SK-N-SH (cell line): ENCODE data around the gene PKP2. TPM values are rescaled to one million over a fixed set of nuclear protein-coding genes. Genes with fewer than 3 reads are reported as not detected.

ENCODE experiments used
- CTCF ChIA-PET: fragments of 300-600, 350-600 bp; formaldehyde crosslinking; extraction: SDS; loops from one replicate; lab custom pipeline; 2021; lab: Yijun Ruan, JAX
- POLR2A ChIA-PET: fragments of 350-600 bp; sonication (Branson Sonifier 250); formaldehyde crosslinking; extraction: SDS; loops from one replicate; lab custom pipeline; 2020; ENCODE audit warnings: antibody characterized with exemption, inconsistent platforms; lab: Yijun Ruan, JAX
- DNase-seq: peaks from one replicate; pipeline ENCODE4 v3.0.0; 2012
- H2AFZ ChIP-seq: fragments of 200-600 bp; sonication (generic); 2 replicates; pipeline ENCODE4 v1.8.1; 2016; ENCODE audit warnings: antibody characterized with exemption, mild to moderate bottlenecking, low read depth
- H3F3A ChIP-seq: fragments of 200-600 bp; sonication (generic); replicated peaks from 2 replicates; pipeline ENCODE3; 2016; ENCODE audit warnings: antibody characterized with exemption, mild to moderate bottlenecking; ENCODE audit not compliant: insufficient read depth
- H3K27ac ChIP-seq, 2 experiments: fragments of 200-500 bp in 1 of 2; fragments of 200-600 bp in 1 of 2; sonication (Bioruptor generic) in 1 of 2; sonication (generic), shearing (Covaris generic) in 1 of 2; 2 replicates each; pipeline versions ENCODE4 v1.5.1 to v1.6.1; 2014 to 2016; ENCODE audit warnings: low read depth in 2 of 2, inconsistent platforms in 1 of 2, low read length in 1 of 2, mild to moderate bottlenecking in 1 of 2, mixed read lengths in 1 of 2
- H3K27me3 ChIP-seq: fragments of 200-600 bp; sonication (generic), shearing (Covaris generic); 2 replicates; pipeline ENCODE4 v1.6.1; 2016; ENCODE audit warnings: mixed run types; ENCODE audit not compliant: insufficient read depth
- H3K36me3 ChIP-seq, 2 experiments: fragments of 200-500 bp in 1 of 2; fragments of 200-600 bp in 1 of 2; sonication (Bioruptor generic) in 1 of 2; sonication (generic) in 1 of 2; replicated peaks in 1 of 2; 2 replicates each; pipeline versions ENCODE3 to v1.5.1; 2014 to 2016; ENCODE audit warnings: low read length in 1 of 2, mild to moderate bottlenecking in 1 of 2; ENCODE audit not compliant: insufficient read depth in 2 of 2, control insufficient read depth in 1 of 2
- H3K4me1 ChIP-seq, 2 experiments: fragments of 200-500 bp in 1 of 2; fragments of 200-600 bp in 1 of 2; sonication (Bioruptor generic) in 1 of 2; sonication (generic), shearing (Covaris generic) in 1 of 2; 2 replicates each; pipeline versions ENCODE4 v1.5.1 to v1.6.1; 2014 to 2016; ENCODE audit warnings: low read depth in 1 of 2, low read length in 1 of 2, mixed run types in 1 of 2; ENCODE audit not compliant: insufficient read depth in 2 of 2, control insufficient read depth in 1 of 2
- H3K4me2 ChIP-seq: fragments of 200-600 bp; sonication (generic), shearing (Covaris generic); 2 replicates; pipeline ENCODE4 v1.6.1; 2017; ENCODE audit warnings: mixed run types
- H3K4me3 ChIP-seq, 2 experiments: fragments of 200-500 bp in 1 of 2; fragments of 200-600 bp in 1 of 2; sonication (Bioruptor generic) in 1 of 2; sonication (generic), shearing (Covaris generic) in 1 of 2; 2 replicates each; pipeline versions ENCODE4 v1.5.1 to v1.8.1; 2014 to 2016; ENCODE audit warnings: low read depth in 2 of 2, inconsistent platforms in 1 of 2, low read length in 1 of 2, mild to moderate bottlenecking in 1 of 2, mixed read lengths in 1 of 2, moderate library complexity in 1 of 2
- H3K79me2 ChIP-seq: fragments of 200-600 bp; sonication (generic); 2 replicates; pipeline ENCODE4 v1.8.1; 2017; ENCODE audit warnings: mild to moderate bottlenecking; ENCODE audit not compliant: insufficient read depth
- H3K9ac ChIP-seq: fragments of 200-600 bp; sonication (generic); 2 replicates; pipeline ENCODE4 v1.6.1; 2017; ENCODE audit warnings: mixed run types
- H3K9me2 ChIP-seq: fragments of 200-600 bp; sonication (generic); 2 replicates; pipeline ENCODE4 v1.6.1; 2017; ENCODE audit warnings: mixed run types
- H3K9me3 ChIP-seq: fragments of 200-600 bp; sonication (generic); 2 replicates; pipeline ENCODE4 v1.6.1; 2017; ENCODE audit warnings: mixed run types, mild to moderate bottlenecking, moderate library complexity
- H4K20me1 ChIP-seq: fragments of 200-600 bp; sonication (generic); 2 replicates; pipeline ENCODE4 v1.6.1; 2017; ENCODE audit warnings: mild to moderate bottlenecking, mixed run types; ENCODE audit not compliant: insufficient read depth
- CHD2 ChIP-seq: fragments of 150-350 bp; IDR thresholded peaks from 2 replicates; pipeline ENCODE4 v1.6.1; 2018; ENCODE audit warnings: low read length; ENCODE audit not compliant: partially characterized antibody
- ELF1 ChIP-seq: IDR thresholded peaks from 2 replicates; pipeline ENCODE4 v1.4.0; 2012
- EP300 ChIP-seq, 2 experiments: IDR thresholded peaks; 2 replicates each; pipeline versions ENCODE4 v1.4.0 to v1.6.1; 2012; ENCODE audit warnings: borderline replicate concordance in 1 of 2, low read depth in 1 of 2, low read length in 1 of 2
- FOXM1 ChIP-seq: IDR thresholded peaks from 2 replicates; pipeline ENCODE4 v1.4.0; 2012; ENCODE audit warnings: low read depth, mild to moderate bottlenecking
- NRF1 ChIP-seq: IDR thresholded peaks from 2 replicates; pipeline ENCODE4 v1.6.1; 2012; ENCODE audit warnings: low read depth, mild to moderate bottlenecking, low read length
- RAD21 ChIP-seq: IDR thresholded peaks from 2 replicates; pipeline ENCODE4 v1.6.1; 2012; ENCODE audit warnings: mild to moderate bottlenecking, low read length
- RCOR1 ChIP-seq: fragments of 150-350 bp; IDR thresholded peaks from 2 replicates; pipeline ENCODE4 v1.6.1; 2017; ENCODE audit warnings: antibody characterized with exemption, low read length
- RFX5 ChIP-seq: IDR thresholded peaks from 2 replicates; pipeline ENCODE4 v1.6.1; 2012; ENCODE audit warnings: mild to moderate bottlenecking, improper control_type of control experiment, low read length
- RXRA ChIP-seq: IDR thresholded peaks from 2 replicates; pipeline ENCODE4 v1.4.0; 2012; ENCODE audit warnings: low read depth, mild to moderate bottlenecking, borderline replicate concordance
- SIN3A ChIP-seq: IDR thresholded peaks from 2 replicates; pipeline ENCODE4 v1.6.1; 2012; ENCODE audit warnings: low read depth, mild to moderate bottlenecking, low read length, moderate library complexity, borderline replicate concordance
- SMC3 ChIP-seq: IDR thresholded peaks from 2 replicates; pipeline ENCODE4 v1.6.1; 2012; ENCODE audit warnings: low read depth, low read length, improper control_type of control experiment
- TCF12 ChIP-seq: IDR thresholded peaks from 2 replicates; pipeline ENCODE4 v1.4.0; 2012
- USF2 ChIP-seq: fragments of 150-350 bp; IDR thresholded peaks from 2 replicates; pipeline ENCODE4 v1.6.1; 2017; ENCODE audit warnings: antibody characterized with exemption, low read length, low read depth, borderline replicate concordance
- YY1 ChIP-seq: IDR thresholded peaks from 2 replicates; pipeline ENCODE4 v1.4.0; 2012; ENCODE audit warnings: low read depth, mild to moderate bottlenecking
- WGBS: methylation state at CpG from one replicate; pipeline ENCODE4 v1.1.6; 2017; ENCODE audit warnings: low lambda C conversion rate; 5-methylcytosine and 5-hydroxymethylcytosine counted together
- polyA plus RNA-seq, 3 experiments: library from polyadenylated mRNA; depleted of rRNA; stranded (reverse); fragments of >200 nt; gene quantifications; 2 replicates each; pipeline ENCODE4 v1.2.3, GENCODE V29; 2012
- TF ChIP-seq, protein P1 (sequence below): IDR thresholded peaks from 2 replicates; pipeline ENCODE4 v1.4.0; 2012; ENCODE audit warnings: low read depth, borderline replicate concordance
- TF ChIP-seq, protein P2 (sequence below): IDR thresholded peaks from 2 replicates; pipeline ENCODE4; 2012
- TF ChIP-seq, protein P3 (sequence below): IDR thresholded peaks from 2 replicates; pipeline ENCODE4 v1.4.0; 2012; ENCODE audit warnings: low read depth

Gene PKP2
- polyA plus RNA-seq, 1 of the 3 experiments (the other 2 are of a cell fraction): 0.10 TPM

DNA sequence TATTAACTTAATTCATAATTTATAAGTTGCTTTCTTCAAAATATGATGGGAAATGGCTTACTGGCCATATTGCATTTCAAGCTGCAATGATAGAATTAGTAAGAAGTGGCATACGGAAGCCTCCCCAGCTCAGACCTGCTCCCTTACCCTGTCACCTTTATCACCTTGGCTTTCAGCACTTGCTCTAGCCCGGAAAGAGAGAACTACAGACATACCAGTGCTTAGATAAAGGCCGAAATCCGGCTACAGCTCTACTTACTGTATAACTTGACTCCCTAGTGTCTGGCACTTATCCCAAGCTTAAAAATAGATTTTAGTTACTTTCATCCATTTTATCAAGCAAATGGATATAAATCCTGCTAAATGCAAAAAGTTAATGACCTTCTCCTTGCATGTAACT lies 42.5 kb downstream of the PKP2 start:
- CTCF ChIA-PET: interaction anchor here (1.5 kb wide), 1 partner anchor 98 kb away, joined by 9 read pairs; the partner anchor contains the start of gene YARS2
- Histone ChIP-seq H4K20me1 (no peaks in the 10 kb centered on the region), H3K4me1 (no peaks in the 10 kb centered on the region; a peak in 1 of 4 replicates), H3K4me2 (no peak overlapping the region), H3F3A (no peaks in the 10 kb centered on the region), H3K27ac (no peak overlapping the region), H3K79me2 (no peaks in the 10 kb centered on the region), H2AFZ (no peak overlapping the region), H3K9me3 (no peaks in the 10 kb centered on the region), H3K27me3 (no peaks in the 10 kb centered on the region), H3K36me3 (no peaks in the 10 kb centered on the region), H3K9me2 (no peaks in the 10 kb centered on the region), H3K4me3 (no peak overlapping the region), H3K9ac (no peak overlapping the region)
- DNase-seq: no peak
- TF ChIP-seq RXRA: no peak
- TF ChIP-seq RFX5: no peak
- TF ChIP-seq EP300 (IDR thresholded peaks at IDR 0.05; ENCODE audit: borderline replicate concordance in 1 of 2, low read depth in 1 of 2, low read length in 1 of 2): no peak
- no peak for TF ChIP-seq NRF1
- no peak for TF ChIP-seq TCF12
- TF ChIP-seq, protein P1, sequence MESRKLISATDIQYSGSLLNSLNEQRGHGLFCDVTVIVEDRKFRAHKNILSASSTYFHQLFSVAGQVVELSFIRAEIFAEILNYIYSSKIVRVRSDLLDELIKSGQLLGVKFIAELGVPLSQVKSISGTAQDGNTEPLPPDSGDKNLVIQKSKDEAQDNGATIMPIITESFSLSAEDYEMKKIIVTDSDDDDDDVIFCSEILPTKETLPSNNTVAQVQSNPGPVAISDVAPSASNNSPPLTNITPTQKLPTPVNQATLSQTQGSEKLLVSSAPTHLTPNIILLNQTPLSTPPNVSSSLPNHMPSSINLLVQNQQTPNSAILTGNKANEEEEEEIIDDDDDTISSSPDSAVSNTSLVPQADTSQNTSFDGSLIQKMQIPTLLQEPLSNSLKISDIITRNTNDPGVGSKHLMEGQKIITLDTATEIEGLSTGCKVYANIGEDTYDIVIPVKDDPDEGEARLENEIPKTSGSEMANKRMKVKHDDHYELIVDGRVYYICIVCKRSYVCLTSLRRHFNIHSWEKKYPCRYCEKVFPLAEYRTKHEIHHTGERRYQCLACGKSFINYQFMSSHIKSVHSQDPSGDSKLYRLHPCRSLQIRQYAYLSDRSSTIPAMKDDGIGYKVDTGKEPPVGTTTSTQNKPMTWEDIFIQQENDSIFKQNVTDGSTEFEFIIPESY: no peak
- TF ChIP-seq ELF1: no peak
- TF ChIP-seq RCOR1: no peak
- TF ChIP-seq SIN3A: no peak
- no peak for TF ChIP-seq USF2
- no peak for TF ChIP-seq FOXM1
- no peak for TF ChIP-seq CHD2
- TF ChIP-seq, protein P2, sequence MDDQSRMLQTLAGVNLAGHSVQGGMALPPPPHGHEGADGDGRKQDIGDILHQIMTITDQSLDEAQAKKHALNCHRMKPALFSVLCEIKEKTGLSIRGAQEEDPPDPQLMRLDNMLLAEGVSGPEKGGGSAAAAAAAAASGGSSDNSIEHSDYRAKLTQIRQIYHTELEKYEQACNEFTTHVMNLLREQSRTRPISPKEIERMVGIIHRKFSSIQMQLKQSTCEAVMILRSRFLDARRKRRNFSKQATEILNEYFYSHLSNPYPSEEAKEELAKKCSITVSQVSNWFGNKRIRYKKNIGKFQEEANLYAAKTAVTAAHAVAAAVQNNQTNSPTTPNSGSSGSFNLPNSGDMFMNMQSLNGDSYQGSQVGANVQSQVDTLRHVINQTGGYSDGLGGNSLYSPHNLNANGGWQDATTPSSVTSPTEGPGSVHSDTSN: no peak
- TF ChIP-seq SMC3: no peak
- no peak for TF ChIP-seq RAD21
- WGBS: 66% methylated on average over 4 of the region's 4 CpGs
- POLR2A ChIA-PET: no interaction called here

DNA sequence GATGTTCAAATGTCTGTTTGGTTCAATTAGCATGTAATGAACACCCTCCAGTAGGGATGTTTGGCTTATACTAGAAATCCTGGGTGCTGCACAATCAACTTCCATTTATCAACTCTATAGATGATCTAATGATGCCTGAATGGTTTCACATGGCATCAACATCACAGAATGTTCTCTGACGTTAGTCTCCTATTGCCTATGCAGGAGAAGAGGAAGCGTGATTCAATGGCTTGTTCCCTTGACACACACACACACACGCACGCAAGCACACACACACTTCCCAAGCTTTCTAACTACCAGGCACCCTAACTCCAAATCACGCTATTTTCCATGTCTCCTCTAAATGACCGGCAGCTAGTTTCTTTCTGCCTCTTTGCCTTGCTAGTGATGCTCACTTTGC lies 49.3 kb downstream of the PKP2 start:
- Histone ChIP-seq H3K27me3 (no peaks in the 10 kb centered on the region), H4K20me1 (no peaks in the 10 kb centered on the region), H3K9me2 (no peaks in the 10 kb centered on the region), H3K4me2 (no peak overlapping the region), H2AFZ (no peak overlapping the region), H3K9ac (no peak overlapping the region), H3K36me3 (no peaks in the 10 kb centered on the region), H3K4me3 (no peak overlapping the region), H3K9me3 (no peaks in the 10 kb centered on the region), H3F3A (no peaks in the 10 kb centered on the region), H3K79me2 (no peaks in the 10 kb centered on the region), H3K27ac (no peak overlapping the region), H3K4me1 (peaks cover 0 to 5% of the 10 kb centered on the region in 2 experiments; a peak in 2 of 4 replicates)
- DNase-seq: no peak
- WGBS: 70% methylated on average over 6 of the region's 6 CpGs
- TF ChIP-seq, protein P1: no peak
- no peak for TF ChIP-seq YY1
- TF ChIP-seq, protein P3, sequence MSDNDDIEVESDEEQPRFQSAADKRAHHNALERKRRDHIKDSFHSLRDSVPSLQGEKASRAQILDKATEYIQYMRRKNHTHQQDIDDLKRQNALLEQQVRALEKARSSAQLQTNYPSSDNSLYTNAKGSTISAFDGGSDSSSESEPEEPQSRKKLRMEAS: no peak
- ChIA-PET CTCF (interaction anchor here (0.8 to 1.1 kb wide), 2 partner anchors 86 to 91 kb away, joined by 3 read pairs; no protein-coding TSS in a partner anchor), POLR2A (no interaction called here)
